HAP-1 (cell line): ENCODE measurements around the gene SIM1.

Experiments used
- DNase-seq, 2 experiments: peaks; one replicate each; pipeline ENCODE4 v3.0.0-alpha.2; 2016 to 2020; ENCODE audit warnings: low spot score in 2 of 2
- H3K27me3 ChIP-seq: fragments of 250-450 bp; sonication (Bioruptor Pico); 2 replicates; pipeline ENCODE4 v1.5.1; 2020; ENCODE audit warnings: low read depth, mild to moderate bottlenecking, moderate library complexity
- H3K36me3 ChIP-seq: fragments of 250-450 bp; sonication (Bioruptor Pico); replicated peaks from 2 replicates; pipeline ENCODE4 v1.5.1; 2020; ENCODE audit warnings: mild to moderate bottlenecking
- H3K4me1 ChIP-seq: fragments of 250-450 bp; sonication (Bioruptor Pico); 2 replicates; pipeline ENCODE4 v1.5.1; 2020; ENCODE audit warnings: mild to moderate bottlenecking
- H3K4me3 ChIP-seq: fragments of 250-450 bp; sonication (Bioruptor Pico); 2 replicates; pipeline ENCODE4 v1.5.1; 2020; ENCODE audit warnings: mild to moderate bottlenecking, moderate library complexity
- H3K9me3 ChIP-seq: fragments of 250-450 bp; sonication (Bioruptor Pico); 2 replicates; pipeline ENCODE4 v1.5.1; 2020; ENCODE audit warnings: mild to moderate bottlenecking, moderate library complexity
- in situ Hi-C: fragments of 300-500 bp; cut with MboI; formaldehyde crosslinking; loops from 3 replicates; pipeline ENCODE4 v1.14.3; 2020; ENCODE audit warnings: low sequenced_read_pairs, inconsistent platforms, mixed read lengths

SIM1 gene

GRCh38 chr6:100456141-100456907 lies 8.4 kb downstream of the SIM1 start:
- DNase-seq = no peak
- H3K36me3 ChIP-seq = no peaks in the 10 kb centered on the region
- H3K4me3 ChIP-seq = no peak overlapping the region
- in situ Hi-C loops = no loop called here
- no peaks in the 10 kb centered on the region; the same call in none of the 2 replicates for H3K9me3 ChIP-seq
- no peaks in the 10 kb centered on the region for H3K4me1 ChIP-seq
- no peaks in the 10 kb centered on the region for H3K27me3 ChIP-seq

- no peaks in the 10 kb centered on the region for H3K36me3 ChIP-seq
- H3K27me3 ChIP-seq = no peaks in the 10 kb centered on the region
- no peak overlapping the region for H3K4me3 ChIP-seq
- DNase-seq = no peak
- no peaks in the 10 kb centered on the region; the same call in none of the 2 replicates for H3K9me3 ChIP-seq
- in situ Hi-C loops = no loop called here
- no peaks in the 10 kb centered on the region for H3K4me1 ChIP-seq
Observed at GRCh38 chr6:100455230-100456124, 9.2 kb downstream of the SIM1 start.

- no peak for DNase-seq
- Histone ChIP-seq H3K27me3 (no peaks in the 10 kb centered on the region), H3K9me3 (no peaks in the 10 kb centered on the region; the same call in none of the 2 replicates), H3K4me3 (no peak overlapping the region), H3K36me3 (no peaks in the 10 kb centered on the region), H3K4me1 (no peaks in the 10 kb centered on the region)
- in situ Hi-C loops = no loop called here
Observed at GRCh38 chr6:100454551-100455229, 10.0 kb downstream of the SIM1 start.

- DNase-seq = no peak
Observed at GRCh38 chr6:100453701-100454521, 10.8 kb downstream of the SIM1 start.

GRCh38 chr6:100452998-100453397 lies 11.7 kb downstream of the SIM1 start:
- in situ Hi-C loops = no loop called here
- DNase-seq = no peak
- no peaks in the 10 kb centered on the region for H3K4me1 ChIP-seq
- H3K27me3 ChIP-seq = no peaks in the 10 kb centered on the region
- H3K36me3 ChIP-seq = no peaks in the 10 kb centered on the region
- H3K9me3 ChIP-seq = no peaks in the 10 kb centered on the region; the same call in none of the 2 replicates
- H3K4me3 ChIP-seq = no peak overlapping the region

More at GRCh38 chr6:100453701-100454521, 10.8 kb downstream of the SIM1 start:
- in situ Hi-C loops = no loop called here
- H3K36me3 ChIP-seq = no peaks in the 10 kb centered on the region
- H3K4me1 ChIP-seq = no peaks in the 10 kb centered on the region
- H3K9me3 ChIP-seq = no peaks in the 10 kb centered on the region; the same call in none of the 2 replicates
- no peak overlapping the region for H3K4me3 ChIP-seq
- H3K27me3 ChIP-seq = no peaks in the 10 kb centered on the region

- in situ Hi-C loops = no loop called here
- no peaks in the 10 kb centered on the region for H3K4me1 ChIP-seq
- H3K27me3 ChIP-seq = no peaks in the 10 kb centered on the region
Observed at GRCh38 chr6:100451577-100451976, 13.1 kb downstream of the SIM1 start.

GRCh38 chr6:100449239-100449691 lies 15.5 kb downstream of the SIM1 start:
- H3K9me3 ChIP-seq = no peaks in the 10 kb centered on the region; the same call in 1 of the 2 replicates
- H3K36me3 ChIP-seq = no peaks in the 10 kb centered on the region
- DNase-seq = no peak
- no peaks in the 10 kb centered on the region for H3K4me1 ChIP-seq
- H3K4me3 ChIP-seq = no peak overlapping the region
- H3K27me3 ChIP-seq = no peaks in the 10 kb centered on the region
- in situ Hi-C loops = no loop called here

More at GRCh38 chr6:100451577-100451976, 13.1 kb downstream of the SIM1 start:
- Histone ChIP-seq H3K36me3 (no peaks in the 10 kb centered on the region), H3K9me3 (no peaks in the 10 kb centered on the region; the same call in 1 of the 2 replicates), H3K4me3 (no peak overlapping the region)
- DNase-seq = no peak

GRCh38 chr6:100447900-100448748 lies 16.6 kb downstream of the SIM1 start:
- no peak overlapping the region for H3K4me3 ChIP-seq
- in situ Hi-C loops = no loop called here
- no peaks in the 10 kb centered on the region for H3K27me3 ChIP-seq
- no peaks in the 10 kb centered on the region for H3K36me3 ChIP-seq
- no peaks in the 10 kb centered on the region for H3K4me1 ChIP-seq
- no peak for DNase-seq
- H3K9me3 ChIP-seq = no peaks in the 10 kb centered on the region

GRCh38 chr6:100447081-100447899 lies 17.4 kb downstream of the SIM1 start:
- H3K36me3 ChIP-seq = no peaks in the 10 kb centered on the region
- H3K4me3 ChIP-seq = no peak overlapping the region
- no peaks in the 10 kb centered on the region for H3K9me3 ChIP-seq
- no peaks in the 10 kb centered on the region for H3K27me3 ChIP-seq
- in situ Hi-C loops = no loop called here
- H3K4me1 ChIP-seq = no peaks in the 10 kb centered on the region
- no peak for DNase-seq

- DNase-seq = no peak
- no peaks in the 10 kb centered on the region for H3K27me3 ChIP-seq
- in situ Hi-C loops = no loop called here
- no peak overlapping the region for H3K4me3 ChIP-seq
- no peaks in the 10 kb centered on the region for H3K4me1 ChIP-seq
- no peaks in the 10 kb centered on the region for H3K36me3 ChIP-seq
- H3K9me3 ChIP-seq = no peaks in the 10 kb centered on the region
Observed at GRCh38 chr6:100446115-100447080, 18.3 kb downstream of the SIM1 start.

- no peak for DNase-seq
- in situ Hi-C loops = no loop called here
- Histone ChIP-seq H3K4me1 (no peaks in the 10 kb centered on the region), H3K27me3 (no peaks in the 10 kb centered on the region), H3K36me3 (no peaks in the 10 kb centered on the region), H3K4me3 (no peak overlapping the region), H3K9me3 (no peaks in the 10 kb centered on the region)
Observed at GRCh38 chr6:100445512-100445911, 19.2 kb downstream of the SIM1 start.
